ENCODE results near the gene MAGI2. TPM values are rescaled to one million over a fixed set of nuclear protein-coding genes. Genes with fewer than 3 reads are reported as not detected.

The MAGI2 gene
- total RNA-seq, 1 donor from 2014 or later, result 0.38 TPM

- no peaks in the 10 kb centered on the region for H3K36me3 Mint-ChIP-seq (ENCODE audit: low read depth)
- no peak overlapping the region for H3K27ac Mint-ChIP-seq
- TF ChIP-seq CTCF (IDR thresholded peaks at IDR 0.05), result no peak
- no peaks in the 10 kb centered on the region for H3K27me3 Mint-ChIP-seq
- no peaks in the 10 kb centered on the region for H3K4me1 Mint-ChIP-seq
- POLR2A ChIA-PET, result no interaction called here
- DNase-seq (no peak), ATAC-seq (ENCODE audit: low read depth) (no peak)
- CTCF ChIA-PET, result no interaction called here
- intact Hi-C loops (cut with micrococcal nuclease), result no loop called here
- H3K4me3 Mint-ChIP-seq, result no peak overlapping the region
- H3K9me3 Mint-ChIP-seq, result no peaks in the 10 kb centered on the region
Observed at GRCh38 chr7:78407031-78407430, 1046.4 kb downstream of the MAGI2 start.

- intact Hi-C loops (cut with micrococcal nuclease), result no loop called here
- ATAC-seq (ENCODE audit: low read depth) (no peak), DNase-seq (no peak)
- Mint-ChIP-seq H3K4me1 (no peaks in the 10 kb centered on the region), H3K36me3 (ENCODE audit: low read depth) (no peaks in the 10 kb centered on the region), H3K27ac (no peak overlapping the region), H3K9me3 (no peaks in the 10 kb centered on the region), H3K4me3 (no peak overlapping the region), H3K27me3 (no peaks in the 10 kb centered on the region)
- POLR2A ChIA-PET, result no interaction called here
- no peak for TF ChIP-seq CTCF (IDR thresholded peaks at IDR 0.05)
- CTCF ChIA-PET, result no interaction called here
Observed at GRCh38 chr7:78406531-78406930, 1046.9 kb downstream of the MAGI2 start.

DNA sequence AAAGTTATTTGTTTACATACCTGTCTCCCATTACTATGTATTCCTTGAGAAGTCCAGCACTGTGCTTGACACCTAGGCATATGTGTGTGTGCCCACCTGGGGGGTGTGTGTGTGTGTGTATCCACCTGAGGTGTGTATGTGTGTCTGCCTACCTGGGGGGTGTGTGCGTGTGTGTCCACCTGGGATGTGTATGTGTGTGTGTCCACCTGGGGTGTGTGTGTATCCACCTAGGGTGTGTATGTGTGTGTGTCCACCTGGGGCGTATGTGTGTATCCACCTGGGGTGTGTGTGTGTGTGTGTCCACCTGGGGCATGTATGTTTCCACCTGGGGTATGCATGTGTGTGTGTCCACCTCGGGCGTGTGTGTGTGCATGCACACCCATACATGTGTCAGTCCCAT, 1051.4 kb downstream of the MAGI2 start:
- no peaks in the 10 kb centered on the region for H3K4me1 Mint-ChIP-seq
- TF ChIP-seq CTCF (IDR thresholded peaks at IDR 0.05), result no peak
- no peaks in the 10 kb centered on the region for H3K36me3 Mint-ChIP-seq (ENCODE audit: low read depth)
- intact Hi-C loops (cut with micrococcal nuclease), result no loop called here
- H3K9me3 Mint-ChIP-seq, result no peaks in the 10 kb centered on the region
- DNase-seq (no peak), ATAC-seq (ENCODE audit: low read depth) (no peak)
- no peaks in the 10 kb centered on the region for H3K27me3 Mint-ChIP-seq
- POLR2A ChIA-PET, result no interaction called here
- no peak overlapping the region for H3K27ac Mint-ChIP-seq
- CTCF ChIA-PET, result no interaction called here
- H3K4me3 Mint-ChIP-seq, result no peak overlapping the region

- ATAC-seq (ENCODE audit: low read depth) (no peak), DNase-seq (no peak)
- CTCF ChIA-PET, result no interaction called here
- no peaks in the 10 kb centered on the region for H3K4me1 Mint-ChIP-seq
- no peaks in the 10 kb centered on the region for H3K9me3 Mint-ChIP-seq
- H3K4me3 Mint-ChIP-seq, result no peak overlapping the region
- no peaks in the 10 kb centered on the region for H3K27me3 Mint-ChIP-seq
- intact Hi-C loops (cut with micrococcal nuclease), result no loop called here
- no peaks in the 10 kb centered on the region for H3K36me3 Mint-ChIP-seq (ENCODE audit: low read depth)
- H3K27ac Mint-ChIP-seq, result no peak overlapping the region
- POLR2A ChIA-PET, result no interaction called here
- TF ChIP-seq CTCF (IDR thresholded peaks at IDR 0.05), result no peak
Observed at GRCh38 chr7:78400038-78400437, 1053.4 kb downstream of the MAGI2 start.

- Mint-ChIP-seq H3K9me3 (no peaks in the 10 kb centered on the region), H3K4me3 (no peak overlapping the region), H3K27me3 (no peaks in the 10 kb centered on the region), H3K36me3 (ENCODE audit: low read depth) (no peaks in the 10 kb centered on the region), H3K27ac (no peak overlapping the region), H3K4me1 (no peaks in the 10 kb centered on the region)
- ChIA-PET CTCF (no interaction called here), POLR2A (no interaction called here)
- TF ChIP-seq CTCF (IDR thresholded peaks at IDR 0.05), result no peak
- DNase-seq, result no peak
- no peak for ATAC-seq (ENCODE audit: low read depth)
- intact Hi-C loops (cut with micrococcal nuclease), result no loop called here
Observed at GRCh38 chr7:78399033-78399769, 1054.3 kb downstream of the MAGI2 start.

All from activated B cell treated with CpG ODN at 0.5 μM for 24 hours (primary cell).